AG04450 (cell line): ENCODE measurements around the gene RBL1. TPM values are rescaled to one million over a fixed set of nuclear protein-coding genes. Genes with fewer than 3 reads are reported as not detected.

ENCODE experiments used
- CTCF ChIA-PET: fragments of 300-600, 350-600 bp; formaldehyde crosslinking; extraction: SDS; loops from one replicate; lab custom pipeline; 2022; ENCODE audit warnings: antibody characterized with exemption, inconsistent platforms; lab: Charles Lee
- POLR2A ChIA-PET: fragments of 350-600 bp; formaldehyde crosslinking; extraction: SDS; loops from one replicate; lab custom pipeline; 2021; ENCODE audit warnings: antibody characterized with exemption, inconsistent platforms; lab: Yijun Ruan, JAX
- DNase-seq: peaks from one replicate; pipeline ENCODE4 v3.0.0-alpha.2; 2011; ENCODE audit warnings: low read depth, low spot score
- H3K27ac ChIP-seq: one replicate; pipeline ENCODE4 v1.5.1; 2012; ENCODE audit warnings: low read depth, low read length, control low read depth
- H3K27me3 ChIP-seq: one replicate; pipeline ENCODE4 v1.6.0; 2012; ENCODE audit warnings: low read length; ENCODE audit not compliant: control insufficient read depth, insufficient read depth
- H3K4me3 ChIP-seq: 2 replicates; pipeline ENCODE4 v1.5.1; 2011; ENCODE audit warnings: mild to moderate bottlenecking, low read depth, low read length, control low read depth
- H3K9me3 ChIP-seq: 2 replicates; pipeline ENCODE4 v1.5.1; 2012; ENCODE audit warnings: low read length; ENCODE audit not compliant: control insufficient read depth, insufficient read depth
- CTCF ChIP-seq: IDR thresholded peaks from 2 replicates; pipeline ENCODE4 v1.5.1; 2011; ENCODE audit warnings: low read depth, low read length, control low read depth, inconsistent platforms
- polyA plus RNA-seq: library from polyadenylated mRNA; depleted of rRNA; stranded (reverse); fragments of >200 nt; gene quantifications from 2 replicates; pipeline ENCODE4 v1.2.3, GENCODE V29; 2011

RBL1 gene
- polyA plus RNA-seq, 1 experiment, result 4.2 TPM

- no peak overlapping the region for H3K4me3 ChIP-seq
- H3K9me3 ChIP-seq, result no peaks in the 10 kb centered on the region; the same call in 1 of the 2 replicates
- ChIA-PET POLR2A (no interaction called here), CTCF (no interaction called here)
- TF ChIP-seq CTCF, result no peak
- H3K27me3 ChIP-seq, result no peaks in the 10 kb centered on the region
- no peak for DNase-seq
- no peak overlapping the region for H3K27ac ChIP-seq
These were observed 106.0 kb downstream of the RBL1 start for GRCh38 chr20:36989797-36990196.

GRCh38 chr20:36988494-36988966, 107.3 kb downstream of the RBL1 start:
- no peak for TF ChIP-seq CTCF
- H3K4me3 ChIP-seq, result no peak overlapping the region
- no peak for DNase-seq
- H3K27me3 ChIP-seq, result no peaks in the 10 kb centered on the region
- ChIA-PET POLR2A (no interaction called here), CTCF (no interaction called here)
- H3K9me3 ChIP-seq, result no peaks in the 10 kb centered on the region; the same call in 1 of the 2 replicates
- H3K27ac ChIP-seq, result no peak overlapping the region

GRCh38 chr20:36984257-36984638, 111.5 kb downstream of the RBL1 start:
- Histone ChIP-seq H3K27me3 (no peaks in the 10 kb centered on the region), H3K27ac (no peak overlapping the region), H3K4me3 (no peak overlapping the region), H3K9me3 (no peaks in the 10 kb centered on the region)
- CTCF ChIA-PET, result interaction anchor here (0.7 kb wide), 1 partner anchor 97 kb away, joined by 4 read pairs; no protein-coding TSS in a partner anchor
- POLR2A ChIA-PET, result no interaction called here
- TF ChIP-seq CTCF, result no peak
- no peak for DNase-seq

- no peak for TF ChIP-seq CTCF
- no peak for DNase-seq
- POLR2A ChIA-PET, result no interaction called here
- Histone ChIP-seq H3K4me3 (no peak overlapping the region), H3K9me3 (no peaks in the 10 kb centered on the region), H3K27ac (no peak overlapping the region), H3K27me3 (no peaks in the 10 kb centered on the region)
- CTCF ChIA-PET, result no interaction called here
These were observed 120.5 kb downstream of the RBL1 start for GRCh38 chr20:36975099-36975818.

GRCh38 chr20:36974660-36975059, 121.1 kb downstream of the RBL1 start:
- no peak overlapping the region for H3K4me3 ChIP-seq
- POLR2A ChIA-PET, result no interaction called here
- H3K27ac ChIP-seq, result no peak overlapping the region
- no peaks in the 10 kb centered on the region for H3K9me3 ChIP-seq
- TF ChIP-seq CTCF, result no peak
- no peak for DNase-seq
- CTCF ChIA-PET, result interaction anchor here (0.7 kb wide), 1 partner anchor 775 kb away, joined by 3 read pairs; no protein-coding TSS in a partner anchor
- no peaks in the 10 kb centered on the region for H3K27me3 ChIP-seq
